ENCODE measurements around the gene MYCBPAP. TPM values are rescaled to one million over a fixed set of nuclear protein-coding genes. Genes with fewer than 3 reads are reported as not detected.

MYCBPAP gene
- total and polyA plus RNA-seq, 11 donors, result 0.29 to 2.4 (median 0.76) TPM; not detected in 1

GRCh38 chr17:50460831-50461526 lies 47.3 kb upstream of the MYCBPAP start:
- 95 to 98% (median 96%) methylated on average over 7 to 9 of the region's 9 CpGs for WGBS, 4 donors
- no peaks in the 10 kb centered on the region for H3K27me3 ChIP-seq
- TF ChIP-seq, protein P1, sequence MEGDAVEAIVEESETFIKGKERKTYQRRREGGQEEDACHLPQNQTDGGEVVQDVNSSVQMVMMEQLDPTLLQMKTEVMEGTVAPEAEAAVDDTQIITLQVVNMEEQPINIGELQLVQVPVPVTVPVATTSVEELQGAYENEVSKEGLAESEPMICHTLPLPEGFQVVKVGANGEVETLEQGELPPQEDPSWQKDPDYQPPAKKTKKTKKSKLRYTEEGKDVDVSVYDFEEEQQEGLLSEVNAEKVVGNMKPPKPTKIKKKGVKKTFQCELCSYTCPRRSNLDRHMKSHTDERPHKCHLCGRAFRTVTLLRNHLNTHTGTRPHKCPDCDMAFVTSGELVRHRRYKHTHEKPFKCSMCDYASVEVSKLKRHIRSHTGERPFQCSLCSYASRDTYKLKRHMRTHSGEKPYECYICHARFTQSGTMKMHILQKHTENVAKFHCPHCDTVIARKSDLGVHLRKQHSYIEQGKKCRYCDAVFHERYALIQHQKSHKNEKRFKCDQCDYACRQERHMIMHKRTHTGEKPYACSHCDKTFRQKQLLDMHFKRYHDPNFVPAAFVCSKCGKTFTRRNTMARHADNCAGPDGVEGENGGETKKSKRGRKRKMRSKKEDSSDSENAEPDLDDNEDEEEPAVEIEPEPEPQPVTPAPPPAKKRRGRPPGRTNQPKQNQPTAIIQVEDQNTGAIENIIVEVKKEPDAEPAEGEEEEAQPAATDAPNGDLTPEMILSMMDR (IDR thresholded peaks at IDR 0.05), result no peak
- no peak for TF ChIP-seq POLR2A (IDR thresholded peaks at IDR 0.05)
- no peaks in the 10 kb centered on the region for H3K4me1 ChIP-seq
- ATAC-seq (no peak), DNase-seq (no peak)
- H3K27ac ChIP-seq, result no peak overlapping the region
- H3K9me3 ChIP-seq, result no peaks in the 10 kb centered on the region
- intact Hi-C loops (cut with DNase I), result loop anchor here in 1 of 10 donors (5.0 kb wide), 1 partner anchor 49 kb away; no protein-coding TSS in a partner anchor
- no peak overlapping the region for H3K4me3 ChIP-seq
- peaks cover 0 to 3% (median 0%) of the 10 kb centered on the region in 9 donors for H3K36me3 ChIP-seq

GRCh38 chr17:50461550-50462132 lies 46.6 kb upstream of the MYCBPAP start:
- no peaks in the 10 kb centered on the region for H3K9me3 ChIP-seq
- no peaks in the 10 kb centered on the region for H3K27me3 ChIP-seq
- no peak for TF ChIP-seq POLR2A (IDR thresholded peaks at IDR 0.05)
- TF ChIP-seq, protein P1 (IDR thresholded peaks at IDR 0.05), result no peak
- 91 to 95% (median 93%) methylated on average over 12 to 14 of the region's 14 CpGs for WGBS, 4 donors
- intact Hi-C loops (cut with DNase I), result loop anchor here in 1 of 10 donors (5.0 kb wide), 1 partner anchor 49 kb away; no protein-coding TSS in a partner anchor
- peaks cover 0 to 3% (median 0%) of the 10 kb centered on the region in 9 donors for H3K36me3 ChIP-seq
- DNase-seq (no peak), ATAC-seq (no peak)
- no peak overlapping the region for H3K4me3 ChIP-seq
- no peak overlapping the region for H3K27ac ChIP-seq
- no peaks in the 10 kb centered on the region for H3K4me1 ChIP-seq

DNA sequence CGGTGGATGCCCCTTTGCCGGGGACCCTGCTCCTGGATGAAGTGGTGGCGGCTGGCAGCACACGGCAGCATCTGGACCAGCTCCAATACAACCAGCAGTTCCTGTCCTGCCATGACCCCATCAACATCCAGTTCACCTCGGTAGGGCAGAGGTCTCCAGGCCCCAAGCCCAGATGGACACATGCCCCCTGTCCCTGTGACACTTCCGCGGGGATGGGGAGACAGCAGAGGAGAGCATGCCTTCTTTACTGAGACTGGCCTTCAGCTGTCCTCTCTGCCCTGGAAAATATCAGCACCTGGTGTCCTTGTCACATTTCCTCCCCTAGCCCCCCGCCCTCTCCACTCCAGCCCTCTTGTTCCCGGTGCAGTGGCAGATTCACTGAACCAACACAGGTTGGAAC lies 45.8 kb upstream of the MYCBPAP start:
- WGBS, 4 donors, result 60 to 71% (median 66%) methylated on average over 5 to 9 of the region's 9 CpGs

More for the DNA sequence above, 45.8 kb upstream of the MYCBPAP start:
- Histone ChIP-seq H3K9me3 (no peaks in the 10 kb centered on the region), H3K4me1 (no peaks in the 10 kb centered on the region), H3K27me3 (no peaks in the 10 kb centered on the region), H3K4me3 (no peak overlapping the region), H3K27ac (no peak overlapping the region), H3K36me3 (peaks cover 0 to 3% (median 0%) of the 10 kb centered on the region in 9 donors)
- intact Hi-C loops (cut with DNase I), result loop anchor here in 1 of 10 donors (5.0 kb wide), 1 partner anchor 50 kb away; no protein-coding TSS in a partner anchor
- TF ChIP-seq, protein P1 (IDR thresholded peaks at IDR 0.05), result no peak
- no peak for TF ChIP-seq POLR2A (IDR thresholded peaks at IDR 0.05)
- no peak for DNase-seq
- no peak for ATAC-seq
